LNCaP clone FGC (cell line): Measurements from ENCODE around the gene PDE6G.
"Not testable (repeated sequence)": the region's sequence is repeated elsewhere in the genome, so short reads cannot be mapped to it uniquely, and the experiment has no call there.

Experiments
- DNase-seq: peaks from one replicate; pipeline ENCODE4 v3.0.0-alpha.2; 2011; ENCODE audit warnings: low read depth
- H3K4me3 ChIP-seq: 2 replicates; pipeline ENCODE4 v1.5.1; 2011; ENCODE audit warnings: mild to moderate bottlenecking, low read depth, low read length, control low read depth
- CTCF ChIP-seq: IDR thresholded peaks from 2 replicates; pipeline ENCODE4 v1.5.1; 2012; ENCODE audit warnings: mild to moderate bottlenecking; ENCODE audit not compliant: control insufficient read depth, insufficient read depth; ENCODE audit errors: extremely low read depth

PDE6G gene

GRCh38 chr17:81635973-81636504, 20.3 kb downstream of the PDE6G start:
- DNase-seq = no peak
- peak overlapping the region; percentile 99 for H3K4me3 ChIP-seq
- no peak for TF ChIP-seq CTCF

GRCh38 chr17:81635431-81635830, 20.9 kb downstream of the PDE6G start:
- DNase-seq = no peak
- H3K4me3 ChIP-seq = peak overlapping the region; percentile 99
- no peak for TF ChIP-seq CTCF

- no peak overlapping the region for H3K4me3 ChIP-seq
- no peak for TF ChIP-seq CTCF
- no peak for DNase-seq
Observed at GRCh38 chr17:81631482-81631881, 24.9 kb downstream of the PDE6G start.

GRCh38 chr17:81630274-81630673, 26.1 kb downstream of the PDE6G start:
- no peak for DNase-seq
- no peak for TF ChIP-seq CTCF
- H3K4me3 ChIP-seq = no peak overlapping the region

- no peak for TF ChIP-seq CTCF
- no peak overlapping the region for H3K4me3 ChIP-seq
- DNase-seq = no peak
Observed at GRCh38 chr17:81621494-81622130, 34.7 kb downstream of the PDE6G start.

GRCh38 chr17:81618307-81618706, 38.0 kb downstream of the PDE6G start:
- H3K4me3 ChIP-seq, DNase-seq: not testable (repeated sequence)

- no peak overlapping the region for H3K4me3 ChIP-seq
- TF ChIP-seq CTCF = no peak
- no peak for DNase-seq
Observed at GRCh38 chr17:81616877-81617276, 39.5 kb downstream of the PDE6G start.
